Testis (tissue), 3 donors: ENCODE results near the gene GIPC3. TPM values are rescaled to one million over a fixed set of nuclear protein-coding genes. Genes with fewer than 3 reads are reported as not detected.

Source experiments
- DNase-seq: peaks from one replicate; pipeline ENCODE4 v3.0.0-alpha.2; 2019
- H3K27ac ChIP-seq, 2 donors: fragments of 200-600 bp; sonication (generic); one replicate each; pipeline ENCODE4 v1.5.1; 2019
- H3K27me3 ChIP-seq: fragments of 200-600 bp; sonication (generic); one replicate; pipeline ENCODE4 v1.5.1; 2019
- H3K36me3 ChIP-seq: fragments of 200-600 bp; sonication (generic); one replicate; pipeline ENCODE4 v1.5.1; 2017; ENCODE audit warnings: low read depth; ENCODE audit errors: missing control alignments
- H3K4me1 ChIP-seq: fragments of 200-600 bp; sonication (generic); one replicate; pipeline ENCODE4 v1.5.1; 2019
- H3K4me3 ChIP-seq, 2 donors: fragments of 200-600 bp; sonication (generic); one replicate each; pipeline ENCODE4 v1.5.1; 2017 to 2019
- H3K9me3 ChIP-seq: fragments of 200-600 bp; sonication (generic); one replicate; pipeline ENCODE4 v1.5.1; 2017
- CTCF ChIP-seq, 3 experiments: fragments of 450-650 bp in 2 of 3; fragments of 200-600 bp in 1 of 3; sonication (generic) in 1 of 3; IDR thresholded peaks; one replicate each; pipeline ENCODE4 v1.5.1; 2016 to 2019; ENCODE audit warnings: antibody characterized with exemption in 3 of 3, mild to moderate bottlenecking in 2 of 3, moderate library complexity in 1 of 3
- POLR2A ChIP-seq: fragments of 450-650 bp; IDR thresholded peaks from one replicate; pipeline ENCODE4 v1.6.1; 2017; ENCODE audit warnings: antibody characterized with exemption, mild to moderate bottlenecking, moderate library complexity
- WGBS, 2 donors: methylation state at CpG; one replicate each; pipeline ENCODE4 v1.1.5; 2018; 5-methylcytosine and 5-hydroxymethylcytosine counted together
- intact Hi-C: fragments of 100-400 bp; cut with DNase I; formaldehyde crosslinking; loops from one replicate; pipeline ENCODE4 v1.15.1; 2023; ENCODE audit warnings: low total_unique reads
- polyA plus RNA-seq: library from polyadenylated mRNA; stranded (reverse); fragments of 350-450 nt; fragmentation: Illumina TruSeq; extraction: RNeasy Lipid Tissue Mini Kit (QIAGEN cat#74804); gene quantifications from one replicate; pipeline ENCODE4 v1.2.3, GENCODE V29; 2014; ENCODE audit warnings: low read depth, low replicate concordance; ENCODE audit not compliant: insufficient read depth
- total RNA-seq, 2 donors: library from RNA; depleted of rRNA; stranded (reverse); fragments of >200 nt; gene quantifications; one replicate each; pipeline ENCODE4 v1.2.3, GENCODE V29; 2016

The GIPC3 gene
- total and polyA plus RNA-seq, 3 donors from 2014 or later: 0.50 to 1.5 (median 0.87) TPM

GRCh38 chr19:3621689-3622088 lies 36.4 kb downstream of the GIPC3 start:
- Histone ChIP-seq H3K4me3 (no peak overlapping the region), H3K27ac (no peak overlapping the region), H3K4me1 (peaks cover 18% of the 10 kb centered on the region), H3K9me3 (no peaks in the 10 kb centered on the region), H3K36me3 (no peaks in the 10 kb centered on the region), H3K27me3 (no peaks in the 10 kb centered on the region)
- TF ChIP-seq POLR2A: no peak
- no peak for TF ChIP-seq CTCF (IDR thresholded peaks at IDR 0.05)
- DNase-seq: no peak
- intact Hi-C loops: no loop called here
- 92 to 99% methylated on average over 15 of the region's 15 CpGs for WGBS, 2 donors

- TF ChIP-seq POLR2A (no peak), CTCF (IDR thresholded peaks at IDR 0.05) (no peak)
- no peaks in the 10 kb centered on the region for H3K9me3 ChIP-seq
- H3K27me3 ChIP-seq: no peaks in the 10 kb centered on the region
- peaks cover 18% of the 10 kb centered on the region for H3K4me1 ChIP-seq
- no peaks in the 10 kb centered on the region for H3K36me3 ChIP-seq
- no peak overlapping the region for H3K4me3 ChIP-seq
- H3K27ac ChIP-seq: no peak overlapping the region
- intact Hi-C loops: no loop called here
- DNase-seq: no peak
- 85 to 92% methylated on average over 10 to 12 of the region's 12 CpGs for WGBS, 2 donors
Observed at GRCh38 chr19:3622224-3622623, 36.9 kb downstream of the GIPC3 start.

- no peaks in the 10 kb centered on the region for H3K36me3 ChIP-seq
- H3K9me3 ChIP-seq: no peaks in the 10 kb centered on the region
- no peak overlapping the region for H3K27ac ChIP-seq
- intact Hi-C loops: no loop called here
- H3K27me3 ChIP-seq: no peaks in the 10 kb centered on the region
- WGBS, 2 donors: 90 to 95% methylated on average over 20 to 34 of the region's 34 CpGs
- DNase-seq: no peak
- no peak for TF ChIP-seq CTCF (IDR thresholded peaks at IDR 0.05)
- TF ChIP-seq POLR2A: no peak
- peaks cover 18% of the 10 kb centered on the region for H3K4me1 ChIP-seq
- no peak overlapping the region for H3K4me3 ChIP-seq
Observed at GRCh38 chr19:3623716-3624115, 38.4 kb downstream of the GIPC3 start.

GRCh38 chr19:3625996-3626472 lies 40.8 kb downstream of the GIPC3 start:
- no peak for DNase-seq
- Histone ChIP-seq H3K4me1 (peaks cover 18% of the 10 kb centered on the region), H3K36me3 (no peaks in the 10 kb centered on the region), H3K9me3 (no peaks in the 10 kb centered on the region), H3K27ac (peak overlapping the region; percentile 85 to 97), H3K4me3 (peak overlapping the region; percentile 93 to 96), H3K27me3 (no peaks in the 10 kb centered on the region)
- intact Hi-C loops: no loop called here
- TF ChIP-seq POLR2A (no peak), CTCF (IDR thresholded peaks at IDR 0.05) (no peak)
- WGBS, 2 donors: 2% methylated on average over 19 to 21 of the region's 21 CpGs
